Vagina (tissue), 2 donors: ENCODE measurements around the gene SIPA1L3. TPM values are rescaled to one million over a fixed set of nuclear protein-coding genes. Genes with fewer than 3 reads are reported as not detected.
A peak's percentile ranks its signal among the peaks of the same experiment; 100 is the strongest.

Source experiments
- DNase-seq, 2 donors: peaks; one replicate each; pipeline ENCODE4 v3.0.0-alpha.2; 2017; ENCODE audit errors: extremely low spot score in 2 of 2
- H3K27ac ChIP-seq: fragments of 200-600 bp; sonication (generic); one replicate; pipeline ENCODE4 v1.5.1; 2019
- H3K27me3 ChIP-seq: fragments of 200-600 bp; sonication (generic); one replicate; pipeline ENCODE4 v1.5.1; 2019
- H3K36me3 ChIP-seq, 2 donors: fragments of 200-600 bp; sonication (generic); one replicate each; pipeline ENCODE4 v1.5.1; 2017 to 2019
- H3K4me1 ChIP-seq: fragments of 200-600 bp; sonication (generic); one replicate; pipeline ENCODE4 v1.5.1; 2019
- H3K4me3 ChIP-seq, 2 donors: fragments of 200-600 bp; sonication (generic); 1 replicate in 1 of 2; 2 replicates in 1 of 2; pipeline ENCODE4 v1.5.1; 2016 to 2019
- H3K9me3 ChIP-seq: fragments of 200-600 bp; sonication (generic); one replicate; pipeline ENCODE4 v1.5.1; 2019
- CTCF ChIP-seq, 3 experiments: fragments of 450-650 bp in 2 of 3; fragments of 200-600 bp in 1 of 3; sonication (generic) in 1 of 3; IDR thresholded peaks; one replicate each; pipeline ENCODE4 v1.5.1; 2017 to 2019; ENCODE audit warnings: antibody characterized with exemption in 3 of 3, mild to moderate bottlenecking in 2 of 3, moderate library complexity in 2 of 3
- POLR2A ChIP-seq, 2 donors: fragments of 450-650 bp; IDR thresholded peaks; one replicate each; pipeline ENCODE4 v1.6.1; 2017; ENCODE audit warnings: antibody characterized with exemption in 2 of 2, mild to moderate bottlenecking in 2 of 2, moderate library complexity in 2 of 2
- POLR2AphosphoS5 ChIP-seq, 2 donors: sonication (generic); formaldehyde crosslinking; IDR thresholded peaks; one replicate each; pipeline ENCODE4 v1.9.0; 2017; ENCODE audit warnings: antibody characterized with exemption in 2 of 2, mild to moderate bottlenecking in 2 of 2, low read depth in 1 of 2; ENCODE audit not compliant: insufficient read depth in 1 of 2
- intact Hi-C: fragments of 100-400 bp; cut with DNase I; formaldehyde crosslinking; loops from one replicate; pipeline ENCODE4 v1.15.1; 2023
- total RNA-seq: library from RNA; depleted of rRNA; stranded (reverse); fragments of >200 nt; gene quantifications from one replicate; pipeline ENCODE4 v1.2.3, GENCODE V29; 2016

Gene SIPA1L3
- total RNA-seq, 1 donor from 2014 or later: 13.0 TPM

DNA sequence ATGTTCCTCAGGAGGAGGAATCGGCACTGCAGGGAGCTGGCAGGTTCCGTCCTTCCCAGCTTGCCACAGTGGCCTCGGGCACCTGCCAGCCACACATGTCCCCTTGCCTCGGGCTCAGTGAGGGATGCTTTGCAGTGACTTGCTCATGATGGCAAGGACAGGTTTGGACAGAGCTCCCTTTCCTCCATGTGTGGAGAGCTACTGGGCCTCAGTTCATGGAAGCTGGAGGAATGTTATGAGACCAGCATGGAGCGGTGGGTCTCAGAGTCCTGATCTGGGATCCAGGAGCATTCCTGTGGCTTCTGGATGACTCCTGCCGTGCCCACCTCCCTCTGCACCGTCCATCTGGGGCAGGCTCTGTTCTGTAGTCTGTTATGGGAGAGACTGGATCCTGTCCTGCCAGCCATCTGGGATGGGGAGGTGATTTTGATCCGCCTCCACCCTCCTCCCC, 59.2 kb downstream of the SIPA1L3 start:
- Histone ChIP-seq H3K4me3 (no peak overlapping the region), H3K27ac (no peak overlapping the region), H3K27me3 (no peaks in the 10 kb centered on the region), H3K4me1 (peaks cover 20% of the 10 kb centered on the region), H3K9me3 (peaks cover 6% of the 10 kb centered on the region), H3K36me3 (peaks cover 0 to 8% of the 10 kb centered on the region in 2 donors)
- TF ChIP-seq POLR2A (IDR thresholded peaks at IDR 0.05) (no peak), CTCF (IDR thresholded peaks at IDR 0.05) (no peak), POLR2AphosphoS5 (IDR thresholded peaks at IDR 0.05; ENCODE audit: insufficient read depth in 1 of 2, low read depth in 1 of 2) (no peak)
- intact Hi-C loops: no loop called here
- no peak for DNase-seq

- TF ChIP-seq CTCF (IDR thresholded peaks at IDR 0.05): no peak
- Histone ChIP-seq H3K9me3 (peaks cover 6% of the 10 kb centered on the region), H3K36me3 (peaks cover 0 to 8% of the 10 kb centered on the region in 2 donors), H3K4me3 (no peak overlapping the region), H3K27me3 (no peaks in the 10 kb centered on the region), H3K4me1 (peaks cover 20% of the 10 kb centered on the region), H3K27ac (no peak overlapping the region)
- no peak for DNase-seq
- intact Hi-C loops: no loop called here
Measured at GRCh38 chr19:37966662-37967231, 59.7 kb downstream of the SIPA1L3 start.

GRCh38 chr19:37969695-37970094, 62.7 kb downstream of the SIPA1L3 start:
- H3K36me3 ChIP-seq: peaks cover 0 to 8% of the 10 kb centered on the region in 2 donors
- peaks cover 6% of the 10 kb centered on the region for H3K9me3 ChIP-seq
- H3K27ac ChIP-seq: no peak overlapping the region
- H3K4me1 ChIP-seq: peaks cover 20% of the 10 kb centered on the region
- intact Hi-C loops: no loop called here
- TF ChIP-seq CTCF (IDR thresholded peaks at IDR 0.05) (no peak), POLR2AphosphoS5 (IDR thresholded peaks at IDR 0.05; ENCODE audit: insufficient read depth in 1 of 2, low read depth in 1 of 2) (peak in 1 of 2 donors; percentile 39), POLR2A (IDR thresholded peaks at IDR 0.05) (no peak)
- DNase-seq: no peak
- no peaks in the 10 kb centered on the region for H3K27me3 ChIP-seq
- no peak overlapping the region for H3K4me3 ChIP-seq

- Histone ChIP-seq H3K27me3 (no peaks in the 10 kb centered on the region), H3K4me3 (no peak overlapping the region), H3K36me3 (peaks cover 0 to 8% of the 10 kb centered on the region in 2 donors), H3K4me1 (peaks cover 20% of the 10 kb centered on the region), H3K9me3 (peaks cover 6% of the 10 kb centered on the region), H3K27ac (no peak overlapping the region)
- no peak for TF ChIP-seq POLR2AphosphoS5 (IDR thresholded peaks at IDR 0.05; ENCODE audit: insufficient read depth in 1 of 2, low read depth in 1 of 2)
- no peak for TF ChIP-seq CTCF (IDR thresholded peaks at IDR 0.05)
- TF ChIP-seq POLR2A (IDR thresholded peaks at IDR 0.05): no peak
- DNase-seq: no peak
- intact Hi-C loops: no loop called here
Measured at GRCh38 chr19:37970699-37971098, 63.7 kb downstream of the SIPA1L3 start.

- no peak for DNase-seq
- intact Hi-C loops: no loop called here
- no peak for TF ChIP-seq POLR2A (IDR thresholded peaks at IDR 0.05)
- TF ChIP-seq CTCF (IDR thresholded peaks at IDR 0.05): no peak
- no peak for TF ChIP-seq POLR2AphosphoS5 (IDR thresholded peaks at IDR 0.05; ENCODE audit: insufficient read depth in 1 of 2, low read depth in 1 of 2)
Measured at GRCh38 chr19:37972803-37973202, 65.8 kb downstream of the SIPA1L3 start.

More at GRCh38 chr19:37972803-37973202, 65.8 kb downstream of the SIPA1L3 start:
- Histone ChIP-seq H3K27me3 (no peaks in the 10 kb centered on the region), H3K27ac (no peak overlapping the region), H3K9me3 (peaks cover 6% of the 10 kb centered on the region), H3K4me3 (no peak overlapping the region), H3K36me3 (peaks cover 0 to 8% of the 10 kb centered on the region in 2 donors), H3K4me1 (peaks cover 8% of the 10 kb centered on the region)
